Globus pallidus (tissue), 1 donor: ENCODE measurements around the gene RNU1-4.
"Not testable (repeated sequence)": the region's sequence is repeated elsewhere in the genome, so short reads cannot be mapped to it uniquely, and the experiment has no call there.

Source experiments
- DNase-seq: peaks from one replicate; pipeline ENCODE4 v3.0.0-alpha.2; 2015; ENCODE audit warnings: low spot score

The RNU1-4 gene

GRCh38 chr1:16770139-16770759, 29.9 kb downstream of the RNU1-4 start:
- DNase-seq, result not testable (repeated sequence)

- DNase-seq, result not testable (repeated sequence)
These were observed 30.7 kb downstream of the RNU1-4 start for GRCh38 chr1:16770896-16771446.

GRCh38 chr1:16772275-16773204, 32.2 kb downstream of the RNU1-4 start:
- DNase-seq, result not testable (repeated sequence)

- not testable (repeated sequence) for DNase-seq
These were observed 32.9 kb downstream of the RNU1-4 start for GRCh38 chr1:16773205-16773596.

GRCh38 chr1:16773723-16774122, 33.4 kb downstream of the RNU1-4 start:
- DNase-seq, result not testable (repeated sequence)

- DNase-seq, result not testable (repeated sequence)
These were observed 34.5 kb downstream of the RNU1-4 start for GRCh38 chr1:16774773-16775172.

GRCh38 chr1:16775290-16775689, 35.0 kb downstream of the RNU1-4 start:
- not testable (repeated sequence) for DNase-seq

GRCh38 chr1:16776248-16776647, 35.9 kb downstream of the RNU1-4 start:
- DNase-seq, result not testable (repeated sequence)

GRCh38 chr1:16776835-16777234, 36.5 kb downstream of the RNU1-4 start:
- not testable (repeated sequence) for DNase-seq

- not testable (repeated sequence) for DNase-seq
These were observed 37.5 kb downstream of the RNU1-4 start for GRCh38 chr1:16777821-16778220.

GRCh38 chr1:16779525-16779924, 39.2 kb downstream of the RNU1-4 start:
- DNase-seq, result not testable (repeated sequence)

GRCh38 chr1:16781033-16781432, 40.7 kb downstream of the RNU1-4 start:
- DNase-seq, result not testable (repeated sequence)

- not testable (repeated sequence) for DNase-seq
These were observed 41.3 kb downstream of the RNU1-4 start for GRCh38 chr1:16781625-16782024.

- not testable (repeated sequence) for DNase-seq
These were observed 44.6 kb downstream of the RNU1-4 start for GRCh38 chr1:16784955-16785354.

- DNase-seq, result not testable (repeated sequence)
These were observed 46.0 kb downstream of the RNU1-4 start for GRCh38 chr1:16786362-16786761.

- not testable (repeated sequence) for DNase-seq
These were observed 46.9 kb downstream of the RNU1-4 start for GRCh38 chr1:16787175-16787574.

GRCh38 chr1:16787711-16788110, 47.4 kb downstream of the RNU1-4 start:
- not testable (repeated sequence) for DNase-seq
